Panc1 (cell line): ENCODE results near the gene SLC22A3. TPM values are rescaled to one million over a fixed set of nuclear protein-coding genes. Genes with fewer than 3 reads are reported as not detected.

Experiments used
- ATAC-seq: fragments of 200-7000 bp; cut with Tn5 transposase; 2 replicates; pipeline ENCODE4 v1.9.1; 2020; ENCODE audit warnings: mild to moderate bottlenecking, moderate library complexity
- BruUV-seq: library from RNA; stranded (reverse); fragments of 400-500 nt; replicated peaks from 2 replicates; lab custom pipeline; 2021; lab: Mats Ljungman, UMichigan
- CTCF ChIA-PET: fragments of 300-600 bp; sonication (Branson Sonifier 250); formaldehyde crosslinking; loops from one replicate; lab custom pipeline; 2022; ENCODE audit warnings: antibody characterized with exemption; lab: Charles Lee
- POLR2A ChIA-PET: fragments of 300-600 bp; sonication (Branson Sonifier 250); formaldehyde crosslinking; loops from one replicate; lab custom pipeline; 2022; ENCODE audit warnings: antibody characterized with exemption; lab: Charles Lee
- DNase-seq: peaks from one replicate; pipeline ENCODE4 v3.0.0-alpha.2; 2010; ENCODE audit warnings: low read depth, low spot score
- H3K27ac ChIP-seq: 2 replicates; pipeline ENCODE4 v1.5.1; 2011; ENCODE audit warnings: mild to moderate bottlenecking, low read length, inconsistent platforms
- H3K27me3 ChIP-seq: fragments of 200-500 bp; sonication (Bioruptor generic); 2 replicates; pipeline ENCODE4 v1.6.0; 2014; ENCODE audit warnings: low read length, inconsistent platforms; ENCODE audit not compliant: control insufficient read depth, insufficient read depth
- H3K36me3 ChIP-seq: fragments of 200-500 bp; sonication (Bioruptor generic); 2 replicates; pipeline ENCODE4 v1.5.1; 2014; ENCODE audit warnings: inconsistent platforms, mild to moderate bottlenecking, low read length, moderate library complexity; ENCODE audit not compliant: control insufficient read depth, insufficient read depth
- H3K4me1 ChIP-seq: 2 replicates; pipeline ENCODE4 v1.5.1; 2011; ENCODE audit warnings: inconsistent platforms, mild to moderate bottlenecking, low read length, moderate library complexity; ENCODE audit not compliant: control insufficient read depth, insufficient read depth
- H3K4me3 ChIP-seq, 2 experiments: 2 replicates each; pipeline ENCODE4 v1.5.1; 2011 to 2012; ENCODE audit warnings: low read depth in 2 of 2, low read length in 2 of 2, mild to moderate bottlenecking in 2 of 2, inconsistent platforms in 1 of 2, moderate library complexity in 1 of 2
- H3K9me3 ChIP-seq: fragments of 200-500 bp; sonication (Bioruptor generic); 2 replicates; pipeline ENCODE4 v1.5.1; 2014; ENCODE audit warnings: low read depth, mild to moderate bottlenecking, inconsistent platforms, low read length, moderate library complexity; ENCODE audit not compliant: control insufficient read depth, insufficient read depth
- POLR2AphosphoS5 ChIP-seq: IDR thresholded peaks from 2 replicates; pipeline ENCODE4 v1.6.1; 2012; ENCODE audit warnings: mild to moderate bottlenecking, low read depth, low read length, moderate library complexity
- SIN3A ChIP-seq: IDR thresholded peaks from 2 replicates; pipeline ENCODE4 v1.6.1; 2012; ENCODE audit warnings: low read depth, mild to moderate bottlenecking, low read length, moderate library complexity, borderline replicate concordance; ENCODE audit not compliant: insufficient read depth
- TCF7L2 ChIP-seq: IDR thresholded peaks from 2 replicates; pipeline ENCODE4 v1.6.1; 2011; ENCODE audit warnings: mild to moderate bottlenecking, low read depth, low read length, inconsistent platforms
- in situ Hi-C: cut with HindIII; loops from 2 replicates; pipeline ENCODE4 v1.10.0; 2016; ENCODE audit warnings: low sequenced_read_pairs, low pct_unique_long_range_greater_than_20kb
- intact Hi-C: fragments of 100-400 bp; cut with micrococcal nuclease; formaldehyde crosslinking; loops from one replicate; pipeline ENCODE4 v1.10.0; 2022; ENCODE audit not compliant: unreplicated experiment
- total RNA-seq: library from RNA; stranded (reverse); gene quantifications from one replicate; pipeline ENCODE4 v1.2.1, GENCODE V29; 2021; ENCODE audit not compliant: unreplicated experiment
- TF ChIP-seq, protein P1 (sequence below): fragments of 450-650 bp; IDR thresholded peaks from 2 replicates; pipeline ENCODE4 v1.5.1; 2017; ENCODE audit warnings: mild to moderate bottlenecking
- TF ChIP-seq, protein P2 (sequence below), 2 experiments: IDR thresholded peaks; 2 replicates each; pipeline ENCODE4 v1.6.1; 2011 to 2012; ENCODE audit warnings: low read depth in 2 of 2, control low read depth in 1 of 2, low read length in 1 of 2, mild to moderate bottlenecking in 1 of 2, moderate library complexity in 1 of 2; ENCODE audit not compliant: insufficient read depth in 1 of 2

SLC22A3 gene
- total RNA-seq, 1 experiment from 2014 or later: not detected

DNA sequence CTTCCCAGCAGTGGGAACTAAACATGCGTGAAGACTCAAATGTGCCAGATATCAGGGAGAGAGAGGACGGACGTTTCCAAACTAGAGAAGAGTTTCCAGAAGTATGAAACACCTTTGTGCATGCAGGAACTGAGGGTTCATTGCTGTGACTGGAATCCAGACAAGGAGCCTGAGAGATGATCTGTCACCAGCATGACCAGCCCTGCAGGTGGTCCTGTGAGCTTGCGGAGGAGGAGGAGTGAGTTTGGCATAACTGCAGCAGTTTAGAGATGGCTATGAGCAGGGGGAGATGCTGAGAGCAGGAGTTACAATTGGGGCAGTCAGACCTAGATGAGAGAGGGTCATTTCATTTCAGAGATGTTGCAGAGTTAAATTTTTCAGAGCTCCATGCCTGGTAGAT, 89.6 kb downstream of the SLC22A3 start:
- ATAC-seq (no peak), DNase-seq (no peak)
- Histone ChIP-seq H3K4me1 (no peaks in the 10 kb centered on the region), H3K27ac (no peak overlapping the region), H3K36me3 (no peaks in the 10 kb centered on the region), H3K4me3 (no peak overlapping the region), H3K9me3 (no peaks in the 10 kb centered on the region), H3K27me3 (no peaks in the 10 kb centered on the region; the same call in 1 of the 2 replicates)
- in situ Hi-C loops: no loop called here
- intact Hi-C loops: no loop called here
- no TSS peak for BruUV-seq
- POLR2A ChIA-PET: no interaction called here
- TF ChIP-seq POLR2AphosphoS5 (no peak), SIN3A (no peak)
- TF ChIP-seq, protein P1, sequence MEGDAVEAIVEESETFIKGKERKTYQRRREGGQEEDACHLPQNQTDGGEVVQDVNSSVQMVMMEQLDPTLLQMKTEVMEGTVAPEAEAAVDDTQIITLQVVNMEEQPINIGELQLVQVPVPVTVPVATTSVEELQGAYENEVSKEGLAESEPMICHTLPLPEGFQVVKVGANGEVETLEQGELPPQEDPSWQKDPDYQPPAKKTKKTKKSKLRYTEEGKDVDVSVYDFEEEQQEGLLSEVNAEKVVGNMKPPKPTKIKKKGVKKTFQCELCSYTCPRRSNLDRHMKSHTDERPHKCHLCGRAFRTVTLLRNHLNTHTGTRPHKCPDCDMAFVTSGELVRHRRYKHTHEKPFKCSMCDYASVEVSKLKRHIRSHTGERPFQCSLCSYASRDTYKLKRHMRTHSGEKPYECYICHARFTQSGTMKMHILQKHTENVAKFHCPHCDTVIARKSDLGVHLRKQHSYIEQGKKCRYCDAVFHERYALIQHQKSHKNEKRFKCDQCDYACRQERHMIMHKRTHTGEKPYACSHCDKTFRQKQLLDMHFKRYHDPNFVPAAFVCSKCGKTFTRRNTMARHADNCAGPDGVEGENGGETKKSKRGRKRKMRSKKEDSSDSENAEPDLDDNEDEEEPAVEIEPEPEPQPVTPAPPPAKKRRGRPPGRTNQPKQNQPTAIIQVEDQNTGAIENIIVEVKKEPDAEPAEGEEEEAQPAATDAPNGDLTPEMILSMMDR: no peak
- CTCF ChIA-PET: no interaction called here

DNA sequence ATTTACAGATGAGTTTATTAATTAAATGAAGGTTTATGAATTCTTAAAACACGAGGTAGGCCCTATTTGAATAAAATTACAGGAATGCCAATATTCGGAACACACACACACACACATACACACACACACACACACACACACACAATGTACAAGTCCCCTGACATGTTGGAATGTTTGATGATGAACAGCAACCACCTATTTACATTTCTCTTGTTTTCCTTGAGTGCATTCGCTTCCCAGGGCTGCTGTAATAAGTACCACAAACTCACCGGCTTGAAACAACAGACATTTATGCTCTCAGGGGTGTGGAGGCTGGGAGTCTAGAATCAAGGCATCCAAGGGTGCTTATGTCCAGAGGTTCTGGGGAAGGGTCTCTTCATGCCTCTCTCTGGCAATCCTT, 90.3 kb downstream of the SLC22A3 start:
- Histone ChIP-seq H3K4me1 (no peaks in the 10 kb centered on the region), H3K27me3 (no peaks in the 10 kb centered on the region; the same call in 1 of the 2 replicates), H3K27ac (no peak overlapping the region), H3K4me3 (no peak overlapping the region), H3K9me3 (no peaks in the 10 kb centered on the region), H3K36me3 (no peaks in the 10 kb centered on the region)
- intact Hi-C loops: no loop called here
- POLR2A ChIA-PET: no interaction called here
- in situ Hi-C loops: no loop called here
- ATAC-seq: no peak
- BruUV-seq: no TSS peak
- DNase-seq: no peak
- CTCF ChIA-PET: no interaction called here
- TF ChIP-seq POLR2AphosphoS5 (no peak), TCF7L2 (no peak), SIN3A (no peak)
- TF ChIP-seq, protein P1: no peak
- TF ChIP-seq, protein P2, sequence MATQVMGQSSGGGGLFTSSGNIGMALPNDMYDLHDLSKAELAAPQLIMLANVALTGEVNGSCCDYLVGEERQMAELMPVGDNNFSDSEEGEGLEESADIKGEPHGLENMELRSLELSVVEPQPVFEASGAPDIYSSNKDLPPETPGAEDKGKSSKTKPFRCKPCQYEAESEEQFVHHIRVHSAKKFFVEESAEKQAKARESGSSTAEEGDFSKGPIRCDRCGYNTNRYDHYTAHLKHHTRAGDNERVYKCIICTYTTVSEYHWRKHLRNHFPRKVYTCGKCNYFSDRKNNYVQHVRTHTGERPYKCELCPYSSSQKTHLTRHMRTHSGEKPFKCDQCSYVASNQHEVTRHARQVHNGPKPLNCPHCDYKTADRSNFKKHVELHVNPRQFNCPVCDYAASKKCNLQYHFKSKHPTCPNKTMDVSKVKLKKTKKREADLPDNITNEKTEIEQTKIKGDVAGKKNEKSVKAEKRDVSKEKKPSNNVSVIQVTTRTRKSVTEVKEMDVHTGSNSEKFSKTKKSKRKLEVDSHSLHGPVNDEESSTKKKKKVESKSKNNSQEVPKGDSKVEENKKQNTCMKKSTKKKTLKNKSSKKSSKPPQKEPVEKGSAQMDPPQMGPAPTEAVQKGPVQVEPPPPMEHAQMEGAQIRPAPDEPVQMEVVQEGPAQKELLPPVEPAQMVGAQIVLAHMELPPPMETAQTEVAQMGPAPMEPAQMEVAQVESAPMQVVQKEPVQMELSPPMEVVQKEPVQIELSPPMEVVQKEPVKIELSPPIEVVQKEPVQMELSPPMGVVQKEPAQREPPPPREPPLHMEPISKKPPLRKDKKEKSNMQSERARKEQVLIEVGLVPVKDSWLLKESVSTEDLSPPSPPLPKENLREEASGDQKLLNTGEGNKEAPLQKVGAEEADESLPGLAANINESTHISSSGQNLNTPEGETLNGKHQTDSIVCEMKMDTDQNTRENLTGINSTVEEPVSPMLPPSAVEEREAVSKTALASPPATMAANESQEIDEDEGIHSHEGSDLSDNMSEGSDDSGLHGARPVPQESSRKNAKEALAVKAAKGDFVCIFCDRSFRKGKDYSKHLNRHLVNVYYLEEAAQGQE (IDR thresholded peaks at IDR 0.05; ENCODE audit: insufficient read depth in 1 of 2, low read depth in 2 of 2, low read length in 1 of 2): no peak
